A375 (cell line): ENCODE results near the gene TCF19. TPM values are rescaled to one million over a fixed set of nuclear protein-coding genes. Genes with fewer than 3 reads are reported as not detected.

ENCODE experiments used
- small RNA-seq: library from RNA; depleted of rRNA; stranded (forward); fragments of <200 nt; gene quantifications from one replicate; pipeline ENCODE3, GENCODE V24; 2014
- total RNA-seq: library from RNA; depleted of rRNA; stranded (reverse); fragments of >200 nt; shearing (Covaris generic); gene quantifications from 2 replicates; pipeline ENCODE4 v1.2.3, GENCODE V29; 2014; rRNA removed

The TCF19 gene
- total RNA-seq = 32.8 and 38.1 TPM in 2 replicates

GRCh38 chr6:31158140-31158862, at the start of gene TCF19:
TSS of gene TCF19 (plus strand) at chr6:31158589. CDS start at chr6:31159470, 881 bp downstream.

GRCh38 chr6:31112478-31112877, 45.9 kb upstream of the TCF19 start, which contains the start of gene C6orf15:
TSS of gene C6orf15 (minus strand) at chr6:31112575. CDS start at chr6:31112555, 20 bp downstream.

DNA sequence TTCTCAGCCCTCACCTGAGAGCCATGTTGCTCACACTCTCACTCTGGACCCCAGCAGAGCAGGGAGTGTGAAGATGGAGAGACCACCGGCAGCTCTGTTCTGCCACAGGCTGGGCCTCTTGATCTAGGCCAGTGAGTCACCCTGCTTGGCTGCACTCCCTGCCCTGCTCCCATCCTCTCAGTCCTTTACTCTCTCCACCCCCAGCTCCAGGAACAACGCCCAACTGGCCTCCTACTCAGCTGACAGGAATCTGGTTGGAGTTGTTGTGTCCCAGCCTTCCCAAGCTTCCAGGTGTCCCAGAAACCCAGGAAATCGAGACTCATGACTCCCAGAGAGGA, 43.9 kb upstream of the TCF19 start, which contains the start of gene PSORS1C1:
Gene PSORS1C1, plus strand, starts transcription at position 260 of the 338 bp plus-strand sequence. CDS start 14,833 bp downstream, outside the sequence.

DNA sequence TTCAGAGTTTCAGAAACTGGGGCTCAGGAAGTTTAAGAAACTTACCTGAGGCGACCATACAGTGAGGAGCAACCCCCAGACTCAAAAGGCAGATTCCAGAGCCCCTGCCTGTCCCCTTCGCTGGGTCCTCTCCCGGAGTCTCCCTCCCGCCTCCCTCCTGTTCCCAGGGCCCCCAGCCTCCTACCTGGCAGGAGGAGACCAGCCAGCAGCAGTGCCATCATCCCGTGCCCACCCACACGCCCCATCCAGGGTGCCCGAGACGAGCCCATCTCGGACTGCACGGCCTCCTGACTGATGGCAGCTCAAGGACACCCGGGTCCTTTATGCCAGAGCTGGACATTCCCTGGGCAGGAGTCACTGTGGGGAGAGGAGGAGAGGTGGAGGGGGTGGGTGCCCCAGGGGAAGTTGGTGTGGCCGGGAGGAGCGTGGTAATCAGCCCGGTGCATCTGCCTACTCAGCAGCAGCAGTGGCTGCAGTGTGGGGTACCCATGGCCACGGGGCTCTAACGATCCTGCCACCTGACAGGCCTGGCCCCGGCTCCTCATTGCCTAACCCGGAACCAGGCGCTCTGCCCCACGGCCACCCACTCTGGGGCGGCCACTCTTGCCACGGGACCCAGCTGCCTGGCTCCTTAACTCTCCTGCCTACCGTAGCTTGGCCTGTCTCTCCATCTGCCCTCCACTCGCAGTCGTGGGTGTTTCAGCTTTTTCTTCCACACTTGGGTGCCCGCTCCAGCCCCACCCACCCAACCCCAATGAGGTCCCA, 38.1 kb upstream of the TCF19 start, which contains the start of gene CDSN:
Gene CDSN, minus strand, starts transcription at position 296 of the 765 bp plus-strand sequence. Its CDS starts 27 bp downstream, at position 269.

DNA sequence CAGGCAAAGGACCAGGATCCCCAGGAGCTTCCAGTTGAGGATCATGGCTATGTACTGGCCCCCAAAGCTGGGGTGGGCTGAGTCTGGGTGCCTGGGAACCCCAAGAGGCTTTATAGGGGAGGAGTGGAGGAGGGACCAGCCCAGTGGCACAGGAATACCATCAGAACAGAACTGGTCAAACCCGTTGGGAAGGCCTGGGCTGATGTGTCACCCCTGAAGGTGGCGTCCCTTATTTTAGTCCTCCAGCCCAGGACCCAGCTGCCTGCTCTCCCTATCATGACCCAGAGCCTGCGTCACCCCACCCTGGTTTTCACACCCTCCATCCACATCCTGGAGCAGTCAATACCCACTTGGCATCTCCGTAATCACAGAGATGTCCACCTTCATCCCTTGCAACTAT, 19.4 kb upstream of the TCF19 start, which contains the start of gene PSORS1C2:
Gene PSORS1C2, minus strand, starts transcription at position 85 of the 400 bp plus-strand sequence. Its CDS starts 40 bp downstream, at position 45.

GRCh38 chr6:31157513-31158139, 763 bp upstream of the TCF19 start, which contains the start of gene CCHCR1:
TSS of gene CCHCR1 (minus strand) at chr6:31157802. CDS start at chr6:31157600, 202 bp downstream.

GRCh38 chr6:31170600-31170881, 12.2 kb downstream of the TCF19 start, which contains the start of gene POU5F1:
TSS of gene POU5F1 (minus strand) at chr6:31170682. CDS start at chr6:31170620, 62 bp downstream.

Small RNA genes lying within 50 kb of the gene (small RNA-seq; reads per million reads assigned to genes)
- gene POLR2LP1 = not detected

Other genes starting within 250 kb of the TCF19 start
- gene VARS2, start 244.4 kb upstream of the TCF19 start, total RNA-seq = 25.2 and 25.5 TPM in 2 replicates
- gene SFTA2, start 226.4 kb upstream of the TCF19 start, total RNA-seq = not detected in 2 replicates
- gene MUCL3, start 217.6 kb upstream of the TCF19 start, total RNA-seq = not detected in 2 replicates
- not detected in 2 replicates for gene MUC21, start 174.9 kb upstream of the TCF19 start, total RNA-seq
- gene MUC22, start 148.1 kb upstream of the TCF19 start, total RNA-seq = not detected in 2 replicates
- gene C6orf15, start 46.0 kb upstream of the TCF19 start, total RNA-seq = not detected in 2 replicates
- gene PSORS1C1, start 43.8 kb upstream of the TCF19 start, total RNA-seq = 1.1 and 8.5 TPM in 2 replicates
- gene CDSN, start 38.1 kb upstream of the TCF19 start, total RNA-seq = not detected in 2 replicates
- gene PSORS1C2, start 19.5 kb upstream of the TCF19 start, total RNA-seq = not detected in 2 replicates
- gene CCHCR1, start 787 bp upstream of the TCF19 start, total RNA-seq = 16.3 and 19.2 TPM in 2 replicates
- gene POU5F1, start 12.1 kb downstream of the TCF19 start, total RNA-seq = 0.21 TPM in 1 of 2 replicates, not detected in the other
- gene HLA-C, start 113.5 kb downstream of the TCF19 start, total RNA-seq = 169 and 216 TPM in 2 replicates
- gene HLA-B, start 198.6 kb downstream of the TCF19 start, total RNA-seq = 167 and 231 TPM in 2 replicates
- 9.9 and 12.0 TPM in 2 replicates for gene MICA, start 245.0 kb downstream of the TCF19 start, total RNA-seq